ENCODE measurements around the gene LRRC55. TPM values are rescaled to one million over a fixed set of nuclear protein-coding genes. Genes with fewer than 3 reads are reported as not detected.

Gene LRRC55
- total RNA-seq, 2 donors from 2014 or later, result not detected

DNA sequence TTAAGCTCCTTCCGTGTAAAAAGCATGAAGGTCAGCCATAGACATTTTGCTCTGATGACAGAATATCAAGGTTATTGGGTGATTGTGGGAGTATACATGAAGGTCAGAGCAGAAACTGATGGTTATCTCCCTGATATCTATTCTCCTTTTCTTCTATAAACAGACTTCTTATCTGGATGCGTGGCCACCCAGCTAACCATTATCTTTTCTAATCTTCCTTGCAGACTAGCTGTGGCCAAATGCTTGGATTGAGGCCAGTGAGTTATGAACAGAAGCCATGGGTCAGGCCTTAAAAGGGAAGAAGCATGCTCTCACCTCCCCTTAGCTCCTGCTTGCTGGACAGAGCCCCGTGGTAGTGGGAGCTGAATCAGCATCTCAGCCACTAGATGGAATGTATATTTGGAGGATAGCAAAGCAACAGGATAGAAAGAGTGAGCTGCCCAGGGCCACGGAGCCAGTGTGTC, 31.3 kb upstream of the LRRC55 start:
- ATAC-seq (ENCODE audit: insufficient number of reproducible peaks, low FRiP score, low read depth) (no peak), DNase-seq (ENCODE audit: low spot score) (no peak)
- H3K4me3 ChIP-seq, result no peak overlapping the region
- H3K27me3 ChIP-seq (replicated peaks; ENCODE audit: insufficient read depth), result no peaks in the 10 kb centered on the region
- no peaks in the 10 kb centered on the region for H3K36me3 ChIP-seq
- no peaks in the 10 kb centered on the region for H3K9me3 ChIP-seq
- TF ChIP-seq, protein P1, sequence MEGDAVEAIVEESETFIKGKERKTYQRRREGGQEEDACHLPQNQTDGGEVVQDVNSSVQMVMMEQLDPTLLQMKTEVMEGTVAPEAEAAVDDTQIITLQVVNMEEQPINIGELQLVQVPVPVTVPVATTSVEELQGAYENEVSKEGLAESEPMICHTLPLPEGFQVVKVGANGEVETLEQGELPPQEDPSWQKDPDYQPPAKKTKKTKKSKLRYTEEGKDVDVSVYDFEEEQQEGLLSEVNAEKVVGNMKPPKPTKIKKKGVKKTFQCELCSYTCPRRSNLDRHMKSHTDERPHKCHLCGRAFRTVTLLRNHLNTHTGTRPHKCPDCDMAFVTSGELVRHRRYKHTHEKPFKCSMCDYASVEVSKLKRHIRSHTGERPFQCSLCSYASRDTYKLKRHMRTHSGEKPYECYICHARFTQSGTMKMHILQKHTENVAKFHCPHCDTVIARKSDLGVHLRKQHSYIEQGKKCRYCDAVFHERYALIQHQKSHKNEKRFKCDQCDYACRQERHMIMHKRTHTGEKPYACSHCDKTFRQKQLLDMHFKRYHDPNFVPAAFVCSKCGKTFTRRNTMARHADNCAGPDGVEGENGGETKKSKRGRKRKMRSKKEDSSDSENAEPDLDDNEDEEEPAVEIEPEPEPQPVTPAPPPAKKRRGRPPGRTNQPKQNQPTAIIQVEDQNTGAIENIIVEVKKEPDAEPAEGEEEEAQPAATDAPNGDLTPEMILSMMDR (IDR thresholded peaks at IDR 0.05), result no peak
- no peak overlapping the region for H3K27ac ChIP-seq
- no peaks in the 10 kb centered on the region for H3K4me1 ChIP-seq (ENCODE audit: control insufficient read depth in 1 of 2, low read depth in 2 of 2)

DNA sequence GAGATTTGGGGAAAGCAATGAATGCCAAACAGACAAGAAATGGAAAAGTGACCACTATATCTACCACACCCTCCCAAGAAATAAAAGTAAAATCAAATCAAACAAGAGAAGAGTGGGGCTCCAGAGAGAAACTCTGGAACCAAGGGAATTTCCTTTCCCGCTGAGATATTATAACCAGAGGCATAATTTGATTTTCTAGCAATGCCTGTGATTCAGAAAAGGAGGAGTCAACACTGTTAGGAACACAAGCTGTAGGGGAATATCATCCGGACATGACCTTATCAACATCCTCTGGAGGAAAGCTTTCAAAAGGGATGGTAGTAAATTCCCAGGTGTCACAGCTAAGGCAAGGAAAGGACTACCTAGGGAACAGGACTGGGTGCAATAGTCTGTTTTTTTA, 29.6 kb upstream of the LRRC55 start:
- H3K4me3 ChIP-seq, result no peak overlapping the region
- no peaks in the 10 kb centered on the region for H3K9me3 ChIP-seq
- no peak for DNase-seq (ENCODE audit: low spot score)
- no peak for ATAC-seq (ENCODE audit: insufficient number of reproducible peaks, low FRiP score, low read depth)
- no peak overlapping the region for H3K27ac ChIP-seq
- TF ChIP-seq, protein P1 (IDR thresholded peaks at IDR 0.05), result no peak
- H3K36me3 ChIP-seq, result no peaks in the 10 kb centered on the region
- no peaks in the 10 kb centered on the region for H3K27me3 ChIP-seq (replicated peaks; ENCODE audit: insufficient read depth)
- no peaks in the 10 kb centered on the region for H3K4me1 ChIP-seq (ENCODE audit: control insufficient read depth in 1 of 2, low read depth in 2 of 2)

DNA sequence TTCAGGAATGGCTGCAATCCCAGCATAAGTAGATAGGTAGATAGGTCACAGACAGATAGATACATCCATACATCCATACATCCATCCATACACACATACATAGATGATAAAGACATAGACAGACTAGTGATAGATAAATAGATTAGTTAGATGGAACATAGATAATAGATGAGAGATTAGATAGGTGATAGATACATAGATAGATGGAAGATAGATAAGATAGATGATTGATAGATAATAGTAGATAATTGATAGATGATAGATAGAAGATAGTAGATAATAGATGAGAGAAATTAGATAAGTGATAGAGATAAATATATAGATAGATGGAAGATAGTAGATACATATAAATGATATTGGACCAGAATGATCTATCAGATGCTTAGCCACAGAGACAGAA, 28.3 kb upstream of the LRRC55 start:
- no peaks in the 10 kb centered on the region for H3K4me1 ChIP-seq (ENCODE audit: control insufficient read depth in 1 of 2, low read depth in 2 of 2)
- H3K9me3 ChIP-seq, result no peaks in the 10 kb centered on the region
- no peaks in the 10 kb centered on the region for H3K27me3 ChIP-seq (replicated peaks; ENCODE audit: insufficient read depth)
- no peaks in the 10 kb centered on the region for H3K36me3 ChIP-seq
- TF ChIP-seq, protein P1 (IDR thresholded peaks at IDR 0.05), result no peak
- DNase-seq (ENCODE audit: low spot score), result no peak
- H3K27ac ChIP-seq, result no peak overlapping the region
- no peak overlapping the region for H3K4me3 ChIP-seq
- ATAC-seq (ENCODE audit: insufficient number of reproducible peaks, low FRiP score, low read depth), result no peak

DNA sequence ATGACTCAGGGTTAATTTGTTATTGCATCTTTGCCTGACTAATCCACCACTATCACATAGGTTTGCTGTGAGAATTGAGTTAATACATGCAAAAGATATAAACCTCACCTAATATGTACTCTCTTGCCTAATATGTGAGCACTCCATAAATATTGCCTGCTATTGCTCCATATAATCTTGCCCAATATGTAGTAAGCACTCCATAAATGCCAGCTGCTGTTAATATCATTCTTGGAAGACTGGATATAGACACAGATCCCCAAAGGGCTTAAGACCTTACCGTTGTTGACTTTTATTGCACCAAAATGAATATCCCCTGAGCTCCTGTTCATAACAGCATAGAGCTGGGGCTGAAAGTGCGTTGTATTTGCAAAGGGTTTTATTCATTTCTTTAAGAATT, 27.0 kb upstream of the LRRC55 start:
- Histone ChIP-seq H3K4me1 (ENCODE audit: control insufficient read depth in 1 of 2, low read depth in 2 of 2) (no peaks in the 10 kb centered on the region), H3K27me3 (replicated peaks; ENCODE audit: insufficient read depth) (no peaks in the 10 kb centered on the region), H3K4me3 (no peak overlapping the region), H3K9me3 (no peaks in the 10 kb centered on the region), H3K36me3 (no peaks in the 10 kb centered on the region), H3K27ac (no peak overlapping the region)
- ATAC-seq (ENCODE audit: insufficient number of reproducible peaks, low FRiP score, low read depth) (no peak), DNase-seq (ENCODE audit: low spot score) (no peak)
- TF ChIP-seq, protein P1 (IDR thresholded peaks at IDR 0.05), result no peak

DNA sequence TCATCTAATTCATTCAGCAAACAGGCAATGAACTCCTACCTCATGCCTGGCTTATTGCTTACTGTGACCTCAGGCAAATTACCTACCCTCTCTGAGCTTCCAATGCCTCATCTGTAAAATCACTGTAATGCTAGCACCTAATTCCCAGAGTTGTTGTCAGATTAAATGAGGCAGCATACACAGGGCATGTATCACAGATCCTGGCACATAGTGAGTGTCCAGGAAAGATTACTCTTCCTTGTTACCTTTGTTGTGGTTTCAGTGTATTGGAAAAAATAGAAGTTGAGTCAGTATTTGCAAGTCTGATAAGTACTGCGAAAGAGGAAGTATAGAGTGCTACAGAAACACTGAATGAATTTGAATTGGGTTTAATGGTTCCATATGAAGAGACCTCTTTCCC, 26.4 kb upstream of the LRRC55 start:
- ATAC-seq (ENCODE audit: insufficient number of reproducible peaks, low FRiP score, low read depth), result no peak
- no peaks in the 10 kb centered on the region for H3K27me3 ChIP-seq (replicated peaks; ENCODE audit: insufficient read depth)
- no peaks in the 10 kb centered on the region for H3K9me3 ChIP-seq
- no peak overlapping the region for H3K27ac ChIP-seq
- TF ChIP-seq, protein P1 (IDR thresholded peaks at IDR 0.05), result no peak
- H3K4me3 ChIP-seq, result no peak overlapping the region
- H3K4me1 ChIP-seq (ENCODE audit: control insufficient read depth in 1 of 2, low read depth in 2 of 2), result no peaks in the 10 kb centered on the region
- H3K36me3 ChIP-seq, result no peaks in the 10 kb centered on the region
- DNase-seq (ENCODE audit: low spot score), result no peak

All from thoracic aorta (tissue), 2 donors.